Tibial nerve (tissue), 3 donors: ENCODE results near the gene RHOBTB1.

ENCODE experiments used
- CTCF ChIP-seq, 5 experiments: fragments of 200-600 bp in 3 of 5; fragments of 450-650 bp in 2 of 5; sonication (generic) in 3 of 5; IDR thresholded peaks; one replicate each; pipeline ENCODE4 v1.5.1; 2016 to 2019; ENCODE audit warnings: antibody characterized with exemption in 5 of 5, mild to moderate bottlenecking in 3 of 5, moderate library complexity in 2 of 5
- POLR2A ChIP-seq, 2 donors: fragments of 450-650 bp; IDR thresholded peaks; one replicate each; pipeline ENCODE4 v1.6.1; 2017; ENCODE audit warnings: antibody characterized with exemption in 2 of 2, mild to moderate bottlenecking in 2 of 2, moderate library complexity in 2 of 2

- TF ChIP-seq CTCF (IDR thresholded peaks at IDR 0.05) (no peak), POLR2A (IDR thresholded peaks at IDR 0.05) (no peak)
Measured at GRCh38 chr10:60967854-60968484, 24.0 kb upstream of the RHOBTB1 start.
